Activated naive CD4-positive, alpha-beta T cell (primary cell): ENCODE measurements around the gene LUC7L2.
"Not testable (repeated sequence)": the region's sequence is repeated elsewhere in the genome, so short reads cannot be mapped to it uniquely, and the experiment has no call there.

Experiments used
- DNase-seq, 4 experiments: peaks; one replicate each; lab custom pipeline; 2025; lab: John Stamatoyannopoulos, UW

Gene LUC7L2

DNA sequence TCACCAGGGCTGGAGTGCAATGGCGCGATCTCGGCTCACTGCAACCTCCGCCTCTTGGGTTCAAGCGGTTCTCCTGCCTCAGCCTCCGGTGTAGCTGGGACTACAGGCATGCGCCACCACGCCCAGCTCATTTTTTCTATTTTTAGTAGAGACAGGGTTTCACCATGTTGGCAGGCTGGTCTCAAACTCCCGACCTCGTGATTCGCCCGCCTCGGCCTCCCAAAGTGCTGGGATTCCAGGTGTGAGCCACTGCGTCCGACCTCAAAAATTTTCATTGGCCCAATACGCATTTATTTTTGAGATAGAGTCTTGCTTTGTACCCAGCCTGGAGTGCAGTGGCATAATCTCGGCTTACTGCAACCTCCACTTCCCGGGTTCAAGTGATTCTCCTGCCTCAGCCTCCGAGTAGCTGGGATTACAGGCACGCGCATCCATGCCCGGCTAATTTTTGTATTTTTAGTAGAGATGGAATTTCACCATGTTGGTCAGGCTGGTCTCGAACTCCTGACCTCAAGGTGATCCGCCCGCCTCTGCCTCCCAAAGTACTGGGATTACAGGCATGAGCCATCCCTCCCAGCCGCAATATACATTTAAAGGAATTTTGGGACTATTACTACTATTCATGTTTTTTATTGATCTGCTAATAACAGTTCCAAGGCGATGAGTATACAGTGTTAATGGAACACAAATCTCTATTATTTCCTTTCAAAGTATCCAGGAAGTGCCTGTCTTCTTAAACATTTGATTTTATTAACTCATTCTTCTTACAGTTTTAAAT, 1.8 kb upstream of the LUC7L2 start:
- not testable (repeated sequence) for DNase-seq

- peak in 1 of 4 experiments; percentile 30 for DNase-seq
Observed at GRCh38 chr7:139358541-139359365, 941 bp upstream of the LUC7L2 start.

DNA sequence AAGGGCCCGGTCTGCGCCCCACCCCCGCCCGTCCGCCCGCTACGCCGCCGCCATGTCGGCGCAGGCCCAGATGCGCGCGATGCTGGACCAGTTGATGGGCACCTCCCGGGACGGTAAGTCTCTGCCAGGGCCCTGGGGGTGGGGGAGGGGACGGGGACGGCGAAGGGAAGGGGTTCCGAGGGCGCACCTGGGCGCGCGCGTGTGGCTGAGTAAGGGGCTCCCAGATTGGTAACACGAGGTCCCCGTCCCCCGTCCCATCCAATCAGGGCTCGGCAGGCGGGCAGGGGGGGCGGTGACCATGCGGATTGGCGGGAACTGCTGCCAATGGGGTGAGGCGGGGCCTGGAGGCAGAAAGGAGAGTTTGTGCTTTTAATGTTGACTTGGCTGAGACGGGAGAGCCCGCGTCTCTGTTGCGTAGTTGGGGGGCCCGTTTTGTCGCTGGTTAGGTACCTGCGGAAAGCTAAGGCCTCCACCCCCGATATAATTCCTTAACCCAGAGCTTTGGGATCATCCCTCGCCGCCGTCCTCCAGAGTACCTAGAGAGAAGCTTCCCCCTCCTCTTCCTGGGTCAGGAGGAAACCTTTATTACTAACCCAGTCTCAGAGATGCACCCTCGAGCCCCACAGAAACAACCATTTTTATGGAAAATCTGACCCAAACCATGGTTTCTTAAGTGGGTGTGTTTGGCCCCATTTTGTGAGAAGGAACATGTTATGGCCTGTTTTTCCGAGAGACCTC, 685 bp downstream of the LUC7L2 start:
- DNase-seq, result peak; percentile 97 to 98 (median 98)

DNA sequence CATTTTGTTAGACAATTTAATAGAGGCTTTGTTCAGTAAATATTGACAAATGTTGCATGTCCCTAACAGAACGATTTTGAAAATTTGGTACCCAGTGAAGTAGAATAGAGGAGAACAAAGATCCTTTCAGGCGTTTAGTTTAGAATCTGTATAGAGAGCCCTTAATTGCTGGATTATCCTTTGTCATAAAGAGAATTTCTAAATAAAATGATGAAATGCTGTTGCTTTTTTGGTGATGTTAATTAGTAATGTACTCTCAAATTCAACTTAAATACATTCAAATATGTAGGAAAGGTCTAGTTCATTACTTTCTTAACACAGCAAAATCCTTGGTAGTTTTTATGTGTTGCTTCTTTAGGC, 1.2 kb downstream of the LUC7L2 start:
- no peak for DNase-seq

DNA sequence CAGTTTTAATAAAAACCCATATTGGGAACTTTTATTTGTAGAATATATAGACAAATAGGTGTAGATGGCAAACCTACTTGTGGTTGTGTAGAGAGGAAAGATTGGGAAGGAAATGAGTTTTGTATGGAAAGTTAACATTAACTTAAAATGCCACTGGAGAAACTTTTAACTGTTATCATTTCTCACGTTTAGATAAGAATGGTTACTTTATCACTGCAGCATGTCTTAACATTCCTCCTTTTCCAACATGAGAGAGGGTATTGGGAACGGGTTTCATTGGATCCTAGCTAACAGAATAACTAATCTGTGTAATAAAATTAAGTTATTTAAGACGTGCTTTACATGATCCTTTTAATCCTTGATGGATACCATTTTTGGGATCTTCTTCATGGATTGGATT, 1.8 kb downstream of the LUC7L2 start:
- DNase-seq, result no peak

GRCh38 chr7:139362302-139362701, 2.6 kb downstream of the LUC7L2 start:
- DNase-seq, result no peak

- no peak for DNase-seq
Observed at GRCh38 chr7:139362981-139363380, 3.3 kb downstream of the LUC7L2 start.

- DNase-seq, result no peak
Observed at GRCh38 chr7:139365336-139365735, 5.6 kb downstream of the LUC7L2 start.

- no peak for DNase-seq
Observed at GRCh38 chr7:139366400-139366799, 6.7 kb downstream of the LUC7L2 start.

DNA sequence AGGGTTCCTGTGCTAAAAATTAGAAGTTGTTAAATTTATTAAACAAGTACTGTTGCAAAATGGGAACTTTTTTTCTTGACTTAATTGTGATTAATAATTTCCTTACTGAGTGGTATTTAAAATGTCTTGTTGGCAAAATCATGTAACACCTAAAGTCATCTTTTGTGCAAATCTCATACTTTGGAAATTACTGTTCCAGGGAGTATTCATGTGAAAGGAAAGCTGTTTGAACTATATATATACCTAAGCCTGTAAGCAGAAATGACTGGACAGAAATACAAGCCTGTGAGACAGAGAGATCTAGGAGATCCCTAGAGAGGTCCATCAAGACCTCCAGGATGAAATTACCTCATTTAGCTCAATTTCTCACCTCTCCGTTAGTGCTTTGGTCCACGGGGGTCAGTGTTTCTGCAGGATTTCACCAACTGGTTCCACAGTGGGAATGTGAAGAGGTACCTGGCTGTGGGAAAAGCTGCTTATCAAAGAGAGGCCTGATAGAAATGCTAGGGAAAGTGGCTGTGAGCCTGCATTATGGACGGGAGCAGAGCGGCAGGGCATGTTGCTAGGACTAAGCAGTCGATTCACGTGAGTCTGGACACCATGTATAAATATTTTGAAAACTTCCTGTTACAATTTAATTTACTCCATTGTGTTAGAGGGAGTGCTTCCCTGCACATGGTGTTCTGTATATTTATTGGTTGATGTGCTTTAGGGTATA, 7.9 kb downstream of the LUC7L2 start:
- DNase-seq, result no peak

GRCh38 chr7:139370301-139370942, 10.7 kb downstream of the LUC7L2 start:
- no peak for DNase-seq

DNA sequence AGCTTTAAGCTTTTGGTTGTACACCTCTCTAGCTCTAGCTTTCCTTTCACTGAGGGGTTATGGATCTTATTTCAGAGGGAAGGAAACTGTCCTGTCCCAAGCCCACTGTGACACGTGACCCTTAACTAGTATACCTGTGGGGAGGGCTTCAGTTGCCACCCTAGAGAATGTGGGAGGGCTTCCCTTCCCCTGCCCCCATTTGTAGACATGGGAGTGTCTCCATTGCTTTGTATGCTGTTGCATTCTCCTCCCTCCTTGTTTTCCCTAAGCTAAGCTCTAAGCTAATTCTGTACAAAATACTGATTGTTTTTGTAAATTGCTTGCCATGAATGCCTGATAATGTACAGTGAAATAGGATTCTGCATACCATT, 11.2 kb downstream of the LUC7L2 start:
- no peak for DNase-seq

DNA sequence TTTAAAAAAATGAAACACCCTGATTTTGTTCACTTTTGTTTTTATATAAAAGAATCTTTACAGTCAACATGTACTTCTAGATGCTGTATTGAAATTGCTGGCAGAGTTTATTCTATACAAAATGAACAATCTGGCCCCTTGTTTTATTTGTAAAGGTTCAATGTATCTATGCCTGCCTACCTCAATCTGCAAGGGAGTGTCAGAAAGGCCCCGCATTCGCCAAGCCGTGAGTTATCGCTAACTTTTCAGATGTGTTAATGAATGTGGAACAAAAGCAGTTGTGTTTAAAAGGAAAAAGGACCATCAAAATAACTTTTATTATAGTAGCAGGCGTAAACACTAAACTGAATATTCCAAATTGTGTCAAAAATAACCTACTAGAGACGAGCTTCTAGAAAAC, 14.6 kb downstream of the LUC7L2 start:
- no peak for DNase-seq

DNA sequence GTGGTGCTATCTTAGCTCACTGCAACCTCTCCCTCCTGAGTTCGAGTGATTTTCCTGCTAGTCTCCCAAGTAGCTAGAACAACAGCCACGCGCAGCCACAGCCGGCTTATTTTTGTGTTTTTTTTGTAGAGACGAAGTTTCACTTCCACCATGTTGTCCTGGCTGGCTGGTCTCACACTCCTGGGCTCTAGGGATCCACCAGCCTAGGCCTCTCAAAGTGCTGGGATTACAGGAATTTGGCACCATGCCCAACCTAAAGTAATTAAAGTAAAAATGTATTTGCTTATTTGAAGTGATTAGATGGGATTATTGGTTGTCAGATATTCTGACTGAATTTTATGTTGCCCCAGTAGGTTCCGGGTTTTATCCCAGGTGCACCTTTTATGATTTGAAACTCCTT, 22.7 kb downstream of the LUC7L2 start:
- no peak for DNase-seq

GRCh38 chr7:139384611-139385010, 24.9 kb downstream of the LUC7L2 start:
- no peak for DNase-seq

- DNase-seq, result no peak
Observed at GRCh38 chr7:139387594-139387993, 27.9 kb downstream of the LUC7L2 start.

GRCh38 chr7:139389091-139389490, 29.4 kb downstream of the LUC7L2 start:
- DNase-seq, result no peak

DNA sequence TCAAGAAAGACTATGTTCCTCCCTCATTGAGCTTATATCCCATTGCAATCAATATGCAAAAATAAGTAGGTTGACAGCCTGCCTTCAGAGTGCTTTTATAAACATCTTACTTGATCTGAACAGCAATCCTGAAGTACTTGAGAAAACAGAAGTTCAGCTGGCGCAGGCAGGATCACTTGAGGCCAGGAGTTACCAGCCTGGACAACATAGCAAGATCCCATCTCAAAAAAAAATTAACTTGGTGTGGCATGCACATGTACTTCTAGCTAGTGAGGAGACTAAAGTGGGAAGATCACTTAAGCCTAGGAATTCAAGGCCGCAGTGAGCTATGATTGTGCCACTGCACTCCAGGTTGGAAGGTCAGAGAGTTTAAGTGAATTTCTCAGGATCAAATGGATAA, 30.1 kb downstream of the LUC7L2 start:
- no peak for DNase-seq

DNA sequence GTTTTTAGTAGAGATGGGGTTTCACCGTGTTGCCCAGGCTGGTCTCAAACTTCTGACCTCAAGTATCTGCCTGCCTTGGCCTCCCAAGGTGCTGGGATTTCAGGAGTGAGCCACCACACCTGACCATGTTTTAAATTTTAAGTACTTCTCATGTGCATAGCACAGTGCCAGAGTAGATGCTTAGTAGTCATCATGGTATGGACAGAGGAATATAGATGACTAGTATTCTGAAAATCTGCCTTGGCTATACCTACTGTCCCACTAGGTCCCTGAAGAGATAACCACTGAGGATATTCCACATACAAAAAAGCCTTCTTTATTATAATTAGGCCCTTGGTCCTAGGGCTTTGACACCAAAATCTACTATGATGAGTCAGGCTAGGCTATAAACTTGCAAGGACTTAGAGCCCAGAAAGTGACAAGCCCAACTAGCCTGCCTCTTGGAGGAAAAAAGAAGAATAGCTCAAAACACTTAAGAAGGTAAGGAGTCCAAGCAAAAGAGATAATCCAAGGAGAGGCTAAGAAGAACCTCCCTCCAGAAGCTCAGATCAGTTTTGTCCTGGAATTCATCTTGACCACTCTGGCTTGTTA, 34.0 kb downstream of the LUC7L2 start:
- no peak for DNase-seq

GRCh38 chr7:139394540-139394939, 34.8 kb downstream of the LUC7L2 start:
- no peak for DNase-seq

- no peak for DNase-seq
Observed at GRCh38 chr7:139396323-139396951, 36.7 kb downstream of the LUC7L2 start.
